ENCODE data around the gene GPR179. TPM values are rescaled to one million over a fixed set of nuclear protein-coding genes. Genes with fewer than 3 reads are reported as not detected.
A peak's percentile ranks its signal among the peaks of the same experiment; 100 is the strongest.

GPR179 gene
- total RNA-seq, 1 donor from 2014 or later: not detected

DNA sequence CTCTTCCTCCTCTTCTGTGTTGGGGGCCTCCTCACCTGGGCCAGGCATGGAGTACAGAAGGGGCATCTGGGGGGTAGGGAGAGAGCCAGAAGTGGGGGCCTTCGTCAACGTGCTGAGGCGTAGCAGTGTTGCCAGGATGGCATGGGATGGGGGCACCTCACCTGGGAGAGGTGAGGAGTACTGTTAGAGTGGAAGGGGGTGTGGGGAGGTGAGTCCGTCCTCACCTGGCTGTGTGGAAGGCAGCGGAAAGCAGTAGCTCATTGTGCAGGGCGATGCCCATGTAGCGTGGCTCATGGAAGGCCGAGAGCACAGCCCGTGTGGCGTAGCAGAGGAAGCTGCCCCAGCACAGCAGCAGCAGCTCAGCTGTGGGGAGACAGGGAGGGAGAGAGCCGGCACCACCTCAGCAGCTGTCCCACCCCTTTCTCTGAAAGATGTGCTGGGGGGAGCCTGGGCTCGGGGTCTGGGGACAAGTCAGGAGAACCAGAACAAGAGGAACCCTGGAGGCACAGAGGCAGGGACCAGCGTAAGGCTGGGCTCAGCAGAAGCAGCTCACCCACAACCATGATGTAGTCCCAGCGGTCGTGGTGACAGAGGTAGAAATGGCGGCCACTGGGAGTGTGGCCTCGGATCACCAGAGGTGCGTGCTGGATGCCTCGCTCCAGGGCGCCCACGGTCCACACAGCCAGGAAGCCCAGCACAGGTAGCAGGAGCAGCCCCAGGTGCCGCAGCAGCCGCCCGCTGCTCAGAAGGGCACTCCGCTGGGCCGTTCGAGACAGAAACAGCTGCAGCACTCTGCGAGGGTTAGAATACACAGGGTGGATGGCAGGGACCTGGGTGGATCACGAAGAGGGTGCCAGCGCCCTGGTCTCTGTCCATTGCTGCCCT, 9.0 kb downstream of the GPR179 start:
- Mint-ChIP-seq H3K27ac (ENCODE audit: unreplicated experiment) (no peak overlapping the region), H3K36me3 (ENCODE audit: low read depth) (no peaks in the 10 kb centered on the region), H3K4me1 (ENCODE audit: low read depth) (no peaks in the 10 kb centered on the region), H3K9me3 (ENCODE audit: low read depth) (no peaks in the 10 kb centered on the region), H3K27me3 (ENCODE audit: low read depth) (peaks cover 17% of the 10 kb centered on the region), H3K4me3 (ENCODE audit: unreplicated experiment) (no peak overlapping the region)
- TF ChIP-seq, protein P1, sequence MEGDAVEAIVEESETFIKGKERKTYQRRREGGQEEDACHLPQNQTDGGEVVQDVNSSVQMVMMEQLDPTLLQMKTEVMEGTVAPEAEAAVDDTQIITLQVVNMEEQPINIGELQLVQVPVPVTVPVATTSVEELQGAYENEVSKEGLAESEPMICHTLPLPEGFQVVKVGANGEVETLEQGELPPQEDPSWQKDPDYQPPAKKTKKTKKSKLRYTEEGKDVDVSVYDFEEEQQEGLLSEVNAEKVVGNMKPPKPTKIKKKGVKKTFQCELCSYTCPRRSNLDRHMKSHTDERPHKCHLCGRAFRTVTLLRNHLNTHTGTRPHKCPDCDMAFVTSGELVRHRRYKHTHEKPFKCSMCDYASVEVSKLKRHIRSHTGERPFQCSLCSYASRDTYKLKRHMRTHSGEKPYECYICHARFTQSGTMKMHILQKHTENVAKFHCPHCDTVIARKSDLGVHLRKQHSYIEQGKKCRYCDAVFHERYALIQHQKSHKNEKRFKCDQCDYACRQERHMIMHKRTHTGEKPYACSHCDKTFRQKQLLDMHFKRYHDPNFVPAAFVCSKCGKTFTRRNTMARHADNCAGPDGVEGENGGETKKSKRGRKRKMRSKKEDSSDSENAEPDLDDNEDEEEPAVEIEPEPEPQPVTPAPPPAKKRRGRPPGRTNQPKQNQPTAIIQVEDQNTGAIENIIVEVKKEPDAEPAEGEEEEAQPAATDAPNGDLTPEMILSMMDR (IDR thresholded peaks at IDR 0.05): no peak
- peak; percentile 68 for DNase-seq (ENCODE audit: low spot score)

DNA sequence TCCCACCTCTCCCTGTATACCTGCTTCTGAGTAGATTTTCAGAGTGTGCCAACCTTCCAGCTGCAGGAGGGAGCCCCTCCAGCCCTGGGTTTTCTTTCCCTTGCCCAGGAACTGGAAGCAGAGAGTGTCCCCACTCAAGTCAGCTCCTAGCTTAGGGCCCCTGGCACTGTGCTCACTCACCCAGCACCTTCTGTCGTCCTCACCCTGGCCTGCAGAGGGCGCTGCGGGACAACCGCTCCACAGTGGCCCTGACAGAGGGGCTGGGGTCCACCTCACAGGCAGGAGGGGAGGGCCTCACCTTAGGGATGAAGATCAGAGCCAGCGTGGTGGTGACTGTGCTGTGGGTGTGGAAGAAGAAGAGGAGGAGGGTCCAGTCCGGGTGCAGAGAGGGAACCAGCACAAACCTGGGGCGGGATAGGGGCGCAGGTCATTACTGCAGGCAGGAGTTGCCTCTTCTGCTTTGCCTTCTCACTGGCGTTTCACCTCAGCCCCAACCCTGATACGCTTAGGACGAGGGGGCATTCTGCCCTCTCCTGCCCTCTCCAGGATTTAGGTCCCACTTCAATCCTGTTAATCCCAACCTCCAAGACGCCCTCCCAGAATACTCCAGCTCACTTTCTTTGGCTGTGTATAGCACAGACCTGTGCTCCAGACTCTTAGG, 10.0 kb downstream of the GPR179 start:
- TF ChIP-seq, protein P1 (IDR thresholded peaks at IDR 0.05): peak; percentile 79
- H3K4me3 Mint-ChIP-seq (ENCODE audit: unreplicated experiment): no peak overlapping the region
- H3K9me3 Mint-ChIP-seq (ENCODE audit: low read depth): no peaks in the 10 kb centered on the region
- peaks cover 15% of the 10 kb centered on the region for H3K27me3 Mint-ChIP-seq (ENCODE audit: low read depth)
- no peak overlapping the region for H3K27ac Mint-ChIP-seq (ENCODE audit: unreplicated experiment)
- no peak for DNase-seq (ENCODE audit: low spot score)
- no peaks in the 10 kb centered on the region for H3K4me1 Mint-ChIP-seq (ENCODE audit: low read depth)
- H3K36me3 Mint-ChIP-seq (ENCODE audit: low read depth): no peaks in the 10 kb centered on the region

DNA sequence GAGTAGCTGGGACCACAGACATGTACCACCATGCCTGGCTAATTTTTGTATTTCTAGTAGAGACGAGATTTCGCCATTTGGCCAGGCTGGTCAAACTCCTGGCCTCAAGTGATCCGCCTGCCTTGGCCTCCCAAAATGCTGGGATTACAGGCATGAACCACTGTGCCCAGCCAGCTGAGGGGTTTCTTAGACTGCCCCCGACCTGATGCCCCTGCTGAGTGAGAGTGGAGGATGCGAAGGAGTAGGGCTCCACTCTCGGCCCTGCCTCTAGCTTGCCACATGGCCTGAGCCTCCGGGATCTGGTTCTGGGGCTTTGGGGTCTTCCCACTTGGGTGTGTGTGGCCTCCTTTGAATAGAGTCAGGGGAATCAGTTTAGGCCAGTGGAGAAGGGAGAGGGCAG, 11.0 kb downstream of the GPR179 start:
- H3K36me3 Mint-ChIP-seq (ENCODE audit: low read depth): no peaks in the 10 kb centered on the region
- H3K27me3 Mint-ChIP-seq (ENCODE audit: low read depth): peaks cover 15% of the 10 kb centered on the region
- H3K9me3 Mint-ChIP-seq (ENCODE audit: low read depth): no peaks in the 10 kb centered on the region
- no peak overlapping the region for H3K27ac Mint-ChIP-seq (ENCODE audit: unreplicated experiment)
- TF ChIP-seq, protein P1 (IDR thresholded peaks at IDR 0.05): no peak
- no peaks in the 10 kb centered on the region for H3K4me1 Mint-ChIP-seq (ENCODE audit: low read depth)
- no peak for DNase-seq (ENCODE audit: low spot score)
- no peak overlapping the region for H3K4me3 Mint-ChIP-seq (ENCODE audit: unreplicated experiment)

DNA sequence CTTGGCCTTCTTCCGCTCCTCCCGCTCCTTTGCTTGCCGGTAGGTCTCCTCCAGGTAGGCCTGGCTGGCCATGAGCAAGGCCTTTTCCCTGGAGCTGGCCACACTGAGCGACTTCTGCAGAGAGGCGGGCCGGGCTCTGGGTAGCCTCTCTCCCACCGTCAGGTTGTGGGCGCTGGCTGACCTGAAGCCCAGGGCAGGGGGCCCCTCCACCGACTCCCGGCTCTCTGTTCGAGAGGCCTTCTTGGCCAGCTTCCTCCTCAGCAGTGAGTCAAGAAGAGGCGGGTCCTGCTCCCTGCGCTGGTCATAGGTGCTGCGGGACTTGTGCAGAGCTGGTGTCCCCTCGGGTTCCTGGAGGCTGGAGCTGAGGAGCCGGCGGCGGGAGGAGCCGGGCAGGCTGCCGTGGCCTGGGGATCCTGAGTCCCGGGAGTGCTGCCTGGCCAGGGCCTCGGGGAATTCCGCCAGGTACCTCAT, 12.8 kb downstream of the GPR179 start:
- DNase-seq (ENCODE audit: low spot score): no peak
- Mint-ChIP-seq H3K9me3 (ENCODE audit: low read depth) (no peaks in the 10 kb centered on the region), H3K4me1 (ENCODE audit: low read depth) (no peaks in the 10 kb centered on the region), H3K36me3 (ENCODE audit: low read depth) (no peaks in the 10 kb centered on the region), H3K27me3 (ENCODE audit: low read depth) (peaks cover 15% of the 10 kb centered on the region), H3K27ac (ENCODE audit: unreplicated experiment) (no peak overlapping the region), H3K4me3 (ENCODE audit: unreplicated experiment) (no peak overlapping the region)
- TF ChIP-seq, protein P1 (IDR thresholded peaks at IDR 0.05): no peak

Data from chondrocyte (in vitro differentiated cells).